MM.1S (cell line): ENCODE measurements around the gene SPACA5.

Experiments used
- DNase-seq: peaks from one replicate; pipeline ENCODE4 v3.0.0-alpha.2; 2015
- H2AFZ ChIP-seq: fragments of 300-600 bp; sonication (generic); 2 replicates; pipeline ENCODE4 v1.6.0; 2016; ENCODE audit warnings: antibody characterized with exemption, low read length
- H3F3A ChIP-seq: fragments of 300-600 bp; sonication (generic); 2 replicates; pipeline ENCODE4 v1.6.1; 2016; ENCODE audit warnings: mild to moderate bottlenecking, antibody characterized with exemption, low read length, moderate library complexity, mixed read lengths; ENCODE audit not compliant: insufficient read depth
- H3K27ac ChIP-seq: fragments of 300-600 bp; sonication (generic); 2 replicates; pipeline ENCODE4 v1.5.1; 2016; ENCODE audit warnings: mild to moderate bottlenecking, low read length
- H3K27me3 ChIP-seq: fragments of 300-600 bp; sonication (generic); replicated peaks from 2 replicates; pipeline ENCODE4 v1.6.0; 2016; ENCODE audit warnings: low read length; ENCODE audit not compliant: insufficient read depth
- H3K36me3 ChIP-seq: fragments of 300-600 bp; sonication (generic); replicated peaks from 2 replicates; pipeline ENCODE4 v1.6.1; 2016; ENCODE audit warnings: mild to moderate bottlenecking, low read length, mixed read lengths; ENCODE audit not compliant: insufficient read depth
- H3K4me1 ChIP-seq: fragments of 300-600 bp; sonication (generic); 2 replicates; pipeline ENCODE4 v1.6.1; 2016; ENCODE audit warnings: low read length, mixed read lengths
- H3K4me2 ChIP-seq: fragments of 300-600 bp; sonication (generic); 2 replicates; pipeline ENCODE4 v1.6.0; 2016; ENCODE audit warnings: low read depth, low read length
- H3K4me3 ChIP-seq: fragments of 300-600 bp; sonication (generic); 2 replicates; pipeline ENCODE4 v1.5.1; 2016; ENCODE audit warnings: low read length, mixed read lengths
- H3K79me2 ChIP-seq: fragments of 300-600 bp; sonication (generic); 2 replicates; pipeline ENCODE4 v1.6.1; 2016; ENCODE audit warnings: mixed run types, low read length, mixed read lengths
- H3K9ac ChIP-seq: fragments of 300-600 bp; sonication (generic); 2 replicates; pipeline ENCODE4 v1.6.1; 2016; ENCODE audit warnings: low read length, mixed read lengths
- H3K9me2 ChIP-seq: fragments of 300-600 bp; sonication (generic); replicated peaks from 2 replicates; pipeline ENCODE4 v1.6.1; 2016; ENCODE audit warnings: mild to moderate bottlenecking, low read length, mixed read lengths; ENCODE audit not compliant: insufficient read depth
- H3K9me3 ChIP-seq: fragments of 300-600 bp; sonication (generic); replicated peaks from 2 replicates; pipeline ENCODE4 v1.6.1; 2016; ENCODE audit warnings: mild to moderate bottlenecking, low read length, mixed read lengths; ENCODE audit not compliant: insufficient read depth
- H4K20me1 ChIP-seq: fragments of 300-600 bp; sonication (generic); 2 replicates; pipeline ENCODE4 v1.6.1; 2016; ENCODE audit warnings: mild to moderate bottlenecking, low read length, moderate library complexity, mixed read lengths; ENCODE audit not compliant: insufficient read depth
- EZH2 ChIP-seq: fragments of 300-600 bp; sonication (generic); optimal IDR thresholded peaks from 2 replicates; pipeline ENCODE3; 2017; ENCODE audit warnings: low read depth, mild to moderate bottlenecking, antibody characterized with exemption, low read length, mixed read lengths
- EZH2phosphoT487 ChIP-seq: fragments of 300-600 bp; sonication (generic); IDR thresholded peaks from 2 replicates; pipeline ENCODE4 v1.6.1; 2018; ENCODE audit warnings: antibody characterized with exemption, low read length
- TF ChIP-seq, protein P1 (sequence below): fragments of 300-600 bp; sonication (generic); IDR thresholded peaks from 2 replicates; pipeline ENCODE4 v1.5.1; 2016; ENCODE audit warnings: antibody characterized with exemption, low read length, mixed read lengths

Gene SPACA5

GRCh38 chrX:47973235-47973634, 33.6 kb upstream of the SPACA5 start:
- no peak for DNase-seq
- TF ChIP-seq EZH2phosphoT487, result no peak
- TF ChIP-seq, protein P1, sequence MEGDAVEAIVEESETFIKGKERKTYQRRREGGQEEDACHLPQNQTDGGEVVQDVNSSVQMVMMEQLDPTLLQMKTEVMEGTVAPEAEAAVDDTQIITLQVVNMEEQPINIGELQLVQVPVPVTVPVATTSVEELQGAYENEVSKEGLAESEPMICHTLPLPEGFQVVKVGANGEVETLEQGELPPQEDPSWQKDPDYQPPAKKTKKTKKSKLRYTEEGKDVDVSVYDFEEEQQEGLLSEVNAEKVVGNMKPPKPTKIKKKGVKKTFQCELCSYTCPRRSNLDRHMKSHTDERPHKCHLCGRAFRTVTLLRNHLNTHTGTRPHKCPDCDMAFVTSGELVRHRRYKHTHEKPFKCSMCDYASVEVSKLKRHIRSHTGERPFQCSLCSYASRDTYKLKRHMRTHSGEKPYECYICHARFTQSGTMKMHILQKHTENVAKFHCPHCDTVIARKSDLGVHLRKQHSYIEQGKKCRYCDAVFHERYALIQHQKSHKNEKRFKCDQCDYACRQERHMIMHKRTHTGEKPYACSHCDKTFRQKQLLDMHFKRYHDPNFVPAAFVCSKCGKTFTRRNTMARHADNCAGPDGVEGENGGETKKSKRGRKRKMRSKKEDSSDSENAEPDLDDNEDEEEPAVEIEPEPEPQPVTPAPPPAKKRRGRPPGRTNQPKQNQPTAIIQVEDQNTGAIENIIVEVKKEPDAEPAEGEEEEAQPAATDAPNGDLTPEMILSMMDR, result no peak
- no peak for TF ChIP-seq EZH2
- no peak overlapping the region for H3K4me2 ChIP-seq
- H3K36me3 ChIP-seq, result peaks cover 11% of the 10 kb centered on the region; the same call in 1 of the 2 replicates
- no peaks in the 10 kb centered on the region for H3K4me1 ChIP-seq
- H2AFZ ChIP-seq, result no peak overlapping the region
- H3K9me2 ChIP-seq, result no peaks in the 10 kb centered on the region
- no peak overlapping the region for H3K9ac ChIP-seq
- no peaks in the 10 kb centered on the region for H3F3A ChIP-seq
- no peak overlapping the region for H3K4me3 ChIP-seq
- H3K79me2 ChIP-seq, result no peaks in the 10 kb centered on the region
- no peaks in the 10 kb centered on the region for H3K27me3 ChIP-seq
- H3K27ac ChIP-seq, result no peak overlapping the region
- no peaks in the 10 kb centered on the region for H3K9me3 ChIP-seq
- H4K20me1 ChIP-seq, result no peaks in the 10 kb centered on the region

DNA sequence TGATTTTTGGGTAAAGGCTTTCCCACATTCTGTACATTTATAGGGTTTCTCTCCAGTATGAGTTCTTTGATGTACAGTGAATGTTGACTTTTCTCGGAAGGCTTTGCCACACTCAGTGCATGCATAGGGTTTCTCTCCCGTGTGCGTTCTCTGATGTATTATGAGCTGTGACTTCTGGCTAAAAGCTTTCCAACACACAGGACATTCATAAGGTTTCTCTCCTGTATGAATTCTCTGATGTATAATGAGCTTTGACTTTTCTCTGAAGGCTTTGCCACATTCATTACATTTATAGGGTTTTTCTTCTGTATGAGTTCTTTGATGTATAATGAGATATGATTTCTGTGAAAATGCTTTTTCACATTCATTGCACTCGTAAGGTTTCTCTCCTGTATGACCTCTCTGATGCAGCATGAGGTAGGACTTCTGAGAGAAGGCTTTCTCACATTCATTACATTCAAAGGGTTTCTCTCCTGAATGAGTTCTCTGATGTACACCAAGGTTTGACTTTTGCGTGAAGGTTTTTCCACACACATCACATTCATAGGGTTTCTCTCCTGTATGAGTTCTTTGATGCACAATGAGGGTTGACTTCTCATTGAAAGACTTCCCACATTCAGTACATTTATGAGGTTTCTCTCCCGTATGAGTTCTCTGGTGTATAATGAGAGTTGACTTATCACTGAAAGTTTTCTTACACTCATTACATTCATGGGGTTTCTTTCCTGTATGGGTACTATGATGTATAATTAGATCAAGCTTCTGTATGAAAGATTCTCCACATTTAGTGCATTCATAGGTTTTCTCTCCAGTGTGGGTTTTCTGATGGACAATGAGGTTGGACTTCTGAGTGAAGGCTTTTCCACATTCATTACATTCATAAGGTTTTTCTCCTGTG, 30.3 kb upstream of the SPACA5 start:
- Histone ChIP-seq H2AFZ (no peak overlapping the region), H3K9ac (no peak overlapping the region), H3K79me2 (no peaks in the 10 kb centered on the region), H3K4me1 (no peaks in the 10 kb centered on the region), H3K9me3 (no peaks in the 10 kb centered on the region), H4K20me1 (no peaks in the 10 kb centered on the region), H3K36me3 (peaks cover 20% of the 10 kb centered on the region; the same call in 1 of the 2 replicates), H3F3A (no peaks in the 10 kb centered on the region), H3K9me2 (no peaks in the 10 kb centered on the region), H3K27ac (no peak overlapping the region), H3K27me3 (no peaks in the 10 kb centered on the region), H3K4me3 (no peak overlapping the region), H3K4me2 (no peak overlapping the region)
- no peak for DNase-seq
- no peak for TF ChIP-seq EZH2phosphoT487
- TF ChIP-seq, protein P1, result no peak
- no peak for TF ChIP-seq EZH2

DNA sequence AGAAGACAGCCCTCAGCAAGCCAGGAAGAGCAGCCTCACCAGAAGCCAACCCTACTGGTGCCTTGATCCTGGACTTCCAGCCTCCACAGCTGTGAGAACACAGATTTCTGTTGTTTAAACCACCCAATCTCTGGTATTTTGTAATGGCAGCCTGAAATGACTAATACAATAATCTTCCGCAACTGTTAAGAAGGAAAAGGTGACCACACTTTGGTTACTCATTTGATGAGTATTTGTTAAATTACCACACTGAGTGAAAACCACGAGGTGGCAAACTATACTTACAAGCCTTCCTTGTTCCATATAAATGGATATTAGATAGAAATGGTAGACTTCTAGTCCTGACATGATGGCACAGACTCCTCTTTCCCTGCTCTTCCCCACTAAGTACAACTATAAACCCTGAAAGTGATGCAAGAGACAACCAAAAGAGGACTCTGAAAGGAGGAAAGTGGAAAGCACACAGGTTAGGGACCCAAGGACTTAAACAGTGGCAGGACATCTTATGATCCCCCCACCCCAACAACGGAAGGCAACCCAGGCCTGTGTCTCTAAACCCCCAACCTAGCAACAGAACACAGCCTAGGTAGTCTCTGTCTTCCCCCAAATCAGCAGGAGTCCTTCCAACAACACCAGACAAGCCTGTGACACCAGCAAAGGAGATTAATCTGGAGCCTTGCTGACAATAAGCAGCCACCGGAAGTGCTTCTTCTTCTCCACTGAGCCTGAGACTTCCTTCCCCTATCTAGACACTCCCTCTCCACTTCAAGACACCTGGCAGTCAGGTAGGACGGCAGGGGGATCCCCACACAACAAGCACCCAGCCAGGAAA, 15.3 kb upstream of the SPACA5 start:
- Histone ChIP-seq H3K9me3 (no peaks in the 10 kb centered on the region), H3K4me2 (no peak overlapping the region), H3K4me3 (no peak overlapping the region), H3K9me2 (no peaks in the 10 kb centered on the region), H3K4me1 (no peaks in the 10 kb centered on the region), H2AFZ (no peak overlapping the region), H3K27me3 (no peaks in the 10 kb centered on the region), H3K9ac (no peak overlapping the region), H3K79me2 (0 out of 2 replicates have a peak, but pooled peaks cover 5% of the 10 kb centered on the region), H4K20me1 (no peaks in the 10 kb centered on the region), H3K36me3 (no peaks in the 10 kb centered on the region), H3F3A (no peaks in the 10 kb centered on the region), H3K27ac (no peak overlapping the region)
- DNase-seq, result no peak
- TF ChIP-seq, protein P1, result no peak
